HG03039 (cell line): ENCODE data around the gene PIGH.
"Not testable (repeated sequence)": the region's sequence is repeated elsewhere in the genome, so short reads cannot be mapped to it uniquely, and the experiment has no call there.

Experiments
- ATAC-seq: cut with Tn5 transposase; IDR thresholded peaks from one replicate; pipeline ENCODE4 v1.9.1; 2021; ENCODE audit warnings: mild to moderate bottlenecking, moderate library complexity; ENCODE audit not compliant: unreplicated experiment

The PIGH gene

GRCh38 chr14:67610491-67610890 is 10.4 kb upstream of the PIGH start:
- ATAC-seq = no peak

DNA sequence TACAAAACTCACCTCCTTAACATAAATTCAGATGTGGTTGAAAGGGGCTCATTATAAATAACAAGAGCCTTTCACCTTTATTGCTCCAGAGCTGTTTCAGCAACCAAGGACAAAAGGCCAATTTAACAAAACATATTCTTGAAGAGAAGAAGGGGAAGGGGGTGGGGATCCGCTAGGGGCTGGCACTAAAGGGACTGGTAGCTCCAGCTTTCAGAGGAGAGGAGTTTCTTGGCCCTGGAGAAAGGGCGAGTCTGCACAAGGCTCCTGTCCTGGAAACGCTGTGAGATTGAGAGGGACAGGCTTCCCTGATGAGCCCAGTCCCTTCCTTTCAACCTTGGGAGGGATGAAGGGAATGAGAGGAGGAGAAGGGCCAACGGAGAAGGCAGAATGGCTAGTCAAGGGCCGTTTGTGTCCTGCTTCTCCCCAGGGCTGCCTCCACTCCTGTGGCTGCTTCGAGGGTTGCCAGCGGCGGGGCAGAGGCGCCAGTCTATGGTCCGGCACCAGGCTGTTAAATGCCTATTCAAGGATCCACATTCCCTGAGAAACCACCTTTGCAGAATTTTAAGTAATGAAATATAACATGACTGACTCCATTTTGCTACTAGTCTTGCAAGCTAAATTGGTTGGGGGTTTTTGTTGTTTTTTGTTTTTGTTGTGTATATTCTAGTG is 9.7 kb upstream of the PIGH start:
- ATAC-seq = no peak

GRCh38 chr14:67607646-67608045 is 7.6 kb upstream of the PIGH start:
- ATAC-seq = no peak

GRCh38 chr14:67602995-67603545 is 3.0 kb upstream of the PIGH start:
- no peak for ATAC-seq

- ATAC-seq = no peak
Observed at GRCh38 chr14:67602076-67602475, 2.0 kb upstream of the PIGH start.

DNA sequence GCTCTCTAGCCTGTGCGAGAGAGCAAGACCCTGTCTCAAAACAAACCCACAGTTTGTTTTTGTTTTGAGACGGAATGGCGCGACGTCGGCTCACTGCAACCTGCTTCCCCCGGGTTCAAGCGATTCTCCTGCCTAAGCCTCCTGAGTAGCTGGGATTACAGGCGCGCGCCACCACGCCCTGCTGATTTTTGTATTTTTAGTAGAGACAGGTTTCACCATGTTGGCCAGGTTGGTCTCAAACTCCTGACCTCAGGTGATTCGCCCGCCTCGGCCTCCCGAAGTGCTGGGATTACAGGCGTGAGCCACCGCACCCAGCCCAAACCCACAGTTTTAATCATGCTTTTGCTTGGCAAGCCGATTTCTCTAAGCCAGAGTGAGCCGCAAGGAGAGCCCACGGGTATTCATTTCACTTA is 500 bp upstream of the PIGH start:
- ATAC-seq = not testable (repeated sequence)

- no peak for ATAC-seq
Observed at GRCh38 chr14:67595392-67595791, 4.7 kb downstream of the PIGH start.

DNA sequence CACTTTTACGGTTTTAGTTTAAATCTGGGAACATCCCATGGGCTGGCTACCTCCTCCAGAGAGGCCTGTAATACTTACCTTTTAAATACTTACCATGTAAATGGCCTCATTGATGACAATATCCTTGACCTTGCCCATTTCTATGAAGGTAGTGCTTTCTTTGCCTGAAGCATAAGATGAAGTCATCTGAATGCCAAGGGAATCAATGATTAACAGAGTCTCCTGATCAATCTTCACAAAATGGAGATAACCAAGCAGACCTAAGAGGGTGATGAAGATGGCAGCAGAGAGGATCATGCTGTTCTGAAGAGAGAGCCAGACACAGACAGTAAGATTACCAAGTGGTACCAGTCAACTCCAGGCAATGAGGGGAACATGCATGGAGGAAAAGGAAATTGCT is 6.4 kb downstream of the PIGH start:
- not testable (repeated sequence) for ATAC-seq

DNA sequence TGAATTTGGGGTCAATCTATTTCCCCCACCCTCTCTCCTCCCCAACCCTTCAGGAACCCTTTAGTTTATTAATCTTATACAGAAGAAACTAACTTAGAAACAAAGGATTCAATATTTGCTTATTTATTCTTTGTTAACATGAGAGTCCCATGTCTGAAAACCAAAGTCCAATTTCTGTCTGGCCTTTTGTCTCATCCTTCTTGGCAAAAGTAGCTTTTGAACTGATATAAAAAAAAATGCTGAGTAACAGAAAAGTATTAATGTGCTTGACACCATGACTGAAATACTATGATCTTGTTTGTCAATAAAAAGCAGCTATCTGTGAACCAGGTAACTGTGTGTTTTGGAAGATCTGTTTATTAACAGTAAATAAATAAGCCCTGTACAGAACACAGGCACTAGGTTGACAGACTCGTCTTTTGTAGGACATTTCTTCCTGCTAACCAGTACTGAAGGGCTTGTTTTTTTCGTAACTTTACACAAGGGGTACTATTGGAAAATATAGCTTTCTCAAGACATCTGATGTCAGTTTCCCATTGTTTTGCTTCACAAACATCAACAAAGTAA is 10.8 kb downstream of the PIGH start:
- ATAC-seq = no peak

GRCh38 chr14:67586369-67586768 is 13.7 kb downstream of the PIGH start:
- ATAC-seq = no peak

- ATAC-seq = no peak
Observed at GRCh38 chr14:67584978-67585377, 15.1 kb downstream of the PIGH start.

- no peak for ATAC-seq
Observed at GRCh38 chr14:67583711-67584644, 16.1 kb downstream of the PIGH start.

DNA sequence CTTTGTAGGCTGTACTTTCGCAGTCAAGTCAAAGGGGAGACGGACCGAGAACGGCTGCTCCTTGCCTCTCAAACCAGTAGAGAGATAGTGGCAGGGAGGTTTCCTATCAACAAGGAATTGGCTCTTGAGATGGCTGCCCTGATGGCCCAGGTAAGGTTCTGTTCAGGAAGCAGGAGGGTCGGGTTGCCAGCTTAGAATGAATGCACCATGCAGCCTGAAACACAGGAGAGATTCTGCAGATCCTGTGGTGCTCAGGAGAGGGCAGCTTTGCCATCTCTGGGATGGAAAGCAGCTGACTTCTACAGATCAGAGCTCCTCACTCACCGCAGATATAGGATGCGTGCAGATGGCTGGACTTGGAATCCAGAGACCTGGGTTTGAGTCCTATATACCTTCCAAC is 18.0 kb downstream of the PIGH start:
- no peak for ATAC-seq

- no peak for ATAC-seq
Observed at GRCh38 chr14:67581643-67582042, 18.4 kb downstream of the PIGH start.

GRCh38 chr14:67580336-67581171 is 19.5 kb downstream of the PIGH start:
- ATAC-seq = no peak

DNA sequence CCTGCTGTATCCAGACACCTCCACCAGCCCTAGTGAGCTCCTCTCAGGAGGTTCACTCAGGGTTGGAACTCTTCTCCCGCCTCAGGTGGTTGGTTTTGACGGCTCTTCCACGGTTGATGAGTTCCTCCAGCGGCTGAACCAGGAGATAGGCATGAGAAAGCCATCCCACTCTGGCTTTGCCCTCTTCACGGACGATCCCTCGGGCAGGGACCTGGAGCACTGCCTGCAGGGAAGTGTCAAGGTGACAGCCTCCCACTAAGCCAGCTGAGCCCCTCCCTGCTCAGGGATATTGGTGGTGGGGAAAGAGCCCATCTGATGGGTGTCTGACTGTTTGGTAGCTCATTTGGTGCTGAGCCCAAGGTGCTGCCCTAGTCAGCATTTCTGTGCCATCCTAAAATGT is 20.4 kb downstream of the PIGH start:
- ATAC-seq = no peak

- no peak for ATAC-seq
Observed at GRCh38 chr14:67579040-67579439, 21.0 kb downstream of the PIGH start.

- ATAC-seq = no peak
Observed at GRCh38 chr14:67577909-67578749, 21.9 kb downstream of the PIGH start.

DNA sequence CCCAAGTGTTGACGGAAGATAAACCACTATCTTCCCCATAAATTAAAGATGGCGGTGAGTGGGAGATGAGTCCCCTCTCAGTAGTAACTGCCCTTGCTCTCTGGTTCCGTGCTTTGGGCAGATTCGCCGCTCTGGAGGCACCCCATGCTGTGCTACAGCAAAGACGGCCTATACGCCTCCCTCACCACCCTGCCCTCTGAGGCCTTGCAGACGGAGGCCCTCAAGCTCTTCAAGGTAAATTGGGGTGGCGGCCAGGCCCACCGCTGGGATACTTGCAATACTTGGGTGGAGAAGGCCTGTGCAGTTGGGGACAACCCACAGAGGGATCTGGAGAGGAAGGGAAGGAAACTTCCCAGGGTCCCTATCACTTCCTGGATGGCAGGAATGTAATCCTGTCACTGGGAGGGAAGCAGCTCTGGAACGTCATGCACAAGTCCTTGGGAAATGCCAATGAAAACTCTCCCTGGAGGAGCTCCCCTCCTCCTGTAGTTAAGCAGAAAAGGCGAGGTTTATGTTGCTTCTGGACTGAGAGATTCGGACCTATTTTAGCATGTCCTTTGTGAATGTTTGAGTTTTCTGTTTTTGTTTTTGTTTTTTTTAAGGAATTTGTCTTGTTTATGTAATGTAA is 22.8 kb downstream of the PIGH start:
- no peak for ATAC-seq
